GM23338 (cell line): ENCODE measurements around the gene LIMCH1.
"Not testable (repeated sequence)": the region's sequence is repeated elsewhere in the genome, so short reads cannot be mapped to it uniquely, and the experiment has no call there.

Source experiments
- CREB1 ChIP-seq: fragments of 250-450 bp; sonication (Bioruptor Pico); IDR thresholded peaks from 2 replicates; pipeline ENCODE4 v1.5.0; 2020; ENCODE audit warnings: low read depth, mild to moderate bottlenecking, moderate library complexity
- CTCF ChIP-seq, 2 experiments: fragments of 200-600 bp in 1 of 2; sonication (generic) in 1 of 2; conservative IDR thresholded peaks; 2 replicates each; pipeline versions ENCODE4 v1.5.1 to v1.6.1; 2016 to 2017; ENCODE audit warnings: antibody characterized with exemption in 2 of 2, low read depth in 2 of 2, mild to moderate bottlenecking in 2 of 2, moderate library complexity in 1 of 2
- EZH2 ChIP-seq: fragments of 200-600 bp; sonication (generic); IDR thresholded peaks from one replicate; pipeline ENCODE4 v1.8.0; 2017; ENCODE audit warnings: antibody characterized with exemption, mild to moderate bottlenecking, low read depth; ENCODE audit not compliant: unreplicated experiment
- EZH2phosphoT487 ChIP-seq: fragments of 200-600 bp; sonication (generic); IDR thresholded peaks from one replicate; pipeline ENCODE4 v1.8.1; 2018; ENCODE audit warnings: antibody characterized with exemption; ENCODE audit not compliant: unreplicated experiment
- JUNB ChIP-seq: IDR thresholded peaks from one replicate; pipeline ENCODE4 v1.6.1; 2016; ENCODE audit warnings: antibody characterized with exemption; ENCODE audit not compliant: unreplicated experiment
- POLR2AphosphoS5 ChIP-seq: IDR thresholded peaks from 2 replicates; pipeline ENCODE4 v1.6.1; 2016; ENCODE audit warnings: antibody characterized with exemption, low read depth
- REST ChIP-seq: IDR thresholded peaks from one replicate; pipeline ENCODE4 v1.6.1; 2018; ENCODE audit warnings: antibody characterized with exemption; ENCODE audit not compliant: unreplicated experiment
- STAT1 ChIP-seq: IDR thresholded peaks from one replicate; pipeline ENCODE4 v1.6.1; 2016; ENCODE audit warnings: antibody characterized with exemption; ENCODE audit not compliant: unreplicated experiment

- TF ChIP-seq CTCF (conservative IDR thresholded peaks at IDR 0.05; ENCODE audit: low read depth in 2 of 2); EZH2; EZH2phosphoT487; POLR2AphosphoS5; CREB1 (CRISPR knock-in tag); JUNB; REST; STAT1: not testable (repeated sequence)
Observed at GRCh38 chr4:41651150-41651549, 113.2 kb downstream of the LIMCH1 start.
